GM12874 (cell line): ENCODE data around the gene RCCD1.

ENCODE experiments used
- CTCF ChIP-seq: IDR thresholded peaks from 2 replicates; pipeline ENCODE4 v1.5.1; 2011; ENCODE audit warnings: low read depth, mild to moderate bottlenecking, control low read depth, low read length, moderate library complexity; ENCODE audit not compliant: insufficient read depth

The RCCD1 gene

GRCh38 chr15:90934256-90934948 is 20.3 kb upstream of the RCCD1 start:
- TF ChIP-seq CTCF, result peak; percentile 95

GRCh38 chr15:90934949-90935751 is 19.5 kb upstream of the RCCD1 start, which contains the start of gene UNC45A:
TSS of gene UNC45A (plus strand) at chr15:90935285. CDS start at chr15:90935325, 40 bp downstream.
- 0 out of 2 replicates have a peak, but pooled peaks have one; percentile 0 for TF ChIP-seq CTCF

GRCh38 chr15:90936823-90937222 is 17.9 kb upstream of the RCCD1 start:
- no peak for TF ChIP-seq CTCF

GRCh38 chr15:90938261-90938660 is 16.4 kb upstream of the RCCD1 start:
- no peak for TF ChIP-seq CTCF

GRCh38 chr15:90939756-90940155 is 14.9 kb upstream of the RCCD1 start:
- TF ChIP-seq CTCF, result no peak

- TF ChIP-seq CTCF, result no peak
Observed at GRCh38 chr15:90941038-90941437, 13.6 kb upstream of the RCCD1 start.

- no peak for TF ChIP-seq CTCF
Observed at GRCh38 chr15:90942354-90943120, 12.1 kb upstream of the RCCD1 start.
